ENCODE measurements around the gene FRY. TPM values are rescaled to one million over a fixed set of nuclear protein-coding genes. Genes with fewer than 3 reads are reported as not detected.

FRY gene
- total RNA-seq, 2 experiments from 2014 or later: 3.0 to 7.0 TPM

DNA sequence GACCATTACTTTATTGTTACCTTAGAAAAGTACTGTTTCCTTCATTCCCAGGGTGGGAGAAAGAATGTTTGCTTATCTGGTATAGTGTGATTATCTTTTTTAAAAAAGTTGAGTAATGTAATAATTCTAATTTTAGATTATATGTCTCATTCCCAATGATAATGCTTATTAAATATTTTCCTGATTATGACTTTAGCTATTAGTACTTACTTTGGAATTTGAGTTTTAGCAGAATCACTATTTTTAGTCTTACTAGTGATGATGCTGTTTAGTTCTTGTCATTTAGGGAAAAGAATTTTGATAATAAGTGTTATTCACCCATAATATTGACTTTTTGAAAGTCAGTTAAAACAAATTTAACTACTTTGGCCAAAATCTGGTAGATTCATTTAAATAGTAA, 95.2 kb downstream of the FRY start:
- TF ChIP-seq, protein P1, sequence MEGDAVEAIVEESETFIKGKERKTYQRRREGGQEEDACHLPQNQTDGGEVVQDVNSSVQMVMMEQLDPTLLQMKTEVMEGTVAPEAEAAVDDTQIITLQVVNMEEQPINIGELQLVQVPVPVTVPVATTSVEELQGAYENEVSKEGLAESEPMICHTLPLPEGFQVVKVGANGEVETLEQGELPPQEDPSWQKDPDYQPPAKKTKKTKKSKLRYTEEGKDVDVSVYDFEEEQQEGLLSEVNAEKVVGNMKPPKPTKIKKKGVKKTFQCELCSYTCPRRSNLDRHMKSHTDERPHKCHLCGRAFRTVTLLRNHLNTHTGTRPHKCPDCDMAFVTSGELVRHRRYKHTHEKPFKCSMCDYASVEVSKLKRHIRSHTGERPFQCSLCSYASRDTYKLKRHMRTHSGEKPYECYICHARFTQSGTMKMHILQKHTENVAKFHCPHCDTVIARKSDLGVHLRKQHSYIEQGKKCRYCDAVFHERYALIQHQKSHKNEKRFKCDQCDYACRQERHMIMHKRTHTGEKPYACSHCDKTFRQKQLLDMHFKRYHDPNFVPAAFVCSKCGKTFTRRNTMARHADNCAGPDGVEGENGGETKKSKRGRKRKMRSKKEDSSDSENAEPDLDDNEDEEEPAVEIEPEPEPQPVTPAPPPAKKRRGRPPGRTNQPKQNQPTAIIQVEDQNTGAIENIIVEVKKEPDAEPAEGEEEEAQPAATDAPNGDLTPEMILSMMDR (conservative IDR thresholded peaks at IDR 0.05; ENCODE audit: low read length): no peak
- TF ChIP-seq EZH2phosphoT487 (IDR thresholded peaks at IDR 0.05; ENCODE audit: borderline replicate concordance, low read depth, low read length): no peak
- Histone ChIP-seq H3K79me2 (ENCODE audit: insufficient read depth, low read depth, low read length) (no peaks in the 10 kb centered on the region), H3K4me1 (ENCODE audit: insufficient read depth, low read length, poor library complexity, severe bottlenecking) (no peaks in the 10 kb centered on the region), H3K4me2 (ENCODE audit: low read length) (no peak overlapping the region), H3K9me2 (ENCODE audit: insufficient read depth, low read length) (no peaks in the 10 kb centered on the region), H3K36me3 (ENCODE audit: insufficient read depth, low read length) (no peaks in the 10 kb centered on the region), H3K27ac (ENCODE audit: low read depth, low read length, poor library complexity, severe bottlenecking) (no peak overlapping the region), H2AFZ (ENCODE audit: low read length) (no peak overlapping the region), H3K9me3 (ENCODE audit: low read length) (no peaks in the 10 kb centered on the region), H4K20me1 (ENCODE audit: insufficient read depth, low read length) (no peaks in the 10 kb centered on the region), H3K4me3 (ENCODE audit: low read depth, low read length, poor library complexity, severe bottlenecking) (no peak overlapping the region)
- DNase-seq (ENCODE audit: low spot score): no peak
- intact Hi-C loops (cut with micrococcal nuclease; ENCODE audit: unreplicated experiment): loop anchor here (5.0 kb wide), 1 partner anchor 34 kb away; no protein-coding TSS in a partner anchor
- no TSS peak for BruUV-seq (replicated peaks)
- POLR2A ChIA-PET: no interaction called here
- CTCF ChIA-PET (ENCODE audit: unreplicated experiment): no interaction called here

DNA sequence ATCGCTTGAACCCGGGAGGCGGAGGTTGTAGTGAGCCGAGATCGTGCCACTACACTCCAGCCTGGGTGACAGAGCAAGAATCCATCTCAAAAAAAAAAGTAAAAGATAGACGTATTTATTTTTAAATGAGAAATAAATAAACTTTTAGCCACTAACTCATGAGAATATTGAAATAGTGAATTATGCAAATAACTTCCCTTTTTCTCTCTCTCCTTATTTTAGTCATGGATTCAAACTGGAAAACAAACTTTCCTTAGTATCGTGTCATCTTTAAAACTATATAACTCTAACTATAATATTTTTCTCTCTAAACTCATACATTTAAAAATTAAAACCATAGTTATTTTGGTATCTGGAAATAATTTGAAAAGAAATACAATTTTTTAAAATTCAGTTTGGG, 96.1 kb downstream of the FRY start:
- H2AFZ ChIP-seq (ENCODE audit: low read length): no peak overlapping the region
- intact Hi-C loops (cut with micrococcal nuclease; ENCODE audit: unreplicated experiment): loop anchor here (5.0 kb wide), 1 partner anchor 35 kb away; no protein-coding TSS in a partner anchor
- no peak overlapping the region for H3K27ac ChIP-seq (ENCODE audit: low read depth, low read length, poor library complexity, severe bottlenecking)
- POLR2A ChIA-PET: no interaction called here
- H3K9me3 ChIP-seq (ENCODE audit: low read length): no peaks in the 10 kb centered on the region
- CTCF ChIA-PET (ENCODE audit: unreplicated experiment): no interaction called here
- H3K4me3 ChIP-seq (ENCODE audit: low read depth, low read length, poor library complexity, severe bottlenecking): no peak overlapping the region
- H3K4me2 ChIP-seq (ENCODE audit: low read length): no peak overlapping the region
- no peaks in the 10 kb centered on the region for H4K20me1 ChIP-seq (ENCODE audit: insufficient read depth, low read length)
- no TSS peak for BruUV-seq (replicated peaks)
- no peak for DNase-seq (ENCODE audit: low spot score)
- no peaks in the 10 kb centered on the region for H3K9me2 ChIP-seq (ENCODE audit: insufficient read depth, low read length)
- H3K4me1 ChIP-seq (ENCODE audit: insufficient read depth, low read length, poor library complexity, severe bottlenecking): no peaks in the 10 kb centered on the region
- TF ChIP-seq EZH2phosphoT487 (IDR thresholded peaks at IDR 0.05; ENCODE audit: borderline replicate concordance, low read depth, low read length): no peak
- TF ChIP-seq, protein P1 (conservative IDR thresholded peaks at IDR 0.05; ENCODE audit: low read length): no peak
- no peaks in the 10 kb centered on the region for H3K36me3 ChIP-seq (ENCODE audit: insufficient read depth, low read length)
- no peaks in the 10 kb centered on the region for H3K79me2 ChIP-seq (ENCODE audit: insufficient read depth, low read depth, low read length)

DNA sequence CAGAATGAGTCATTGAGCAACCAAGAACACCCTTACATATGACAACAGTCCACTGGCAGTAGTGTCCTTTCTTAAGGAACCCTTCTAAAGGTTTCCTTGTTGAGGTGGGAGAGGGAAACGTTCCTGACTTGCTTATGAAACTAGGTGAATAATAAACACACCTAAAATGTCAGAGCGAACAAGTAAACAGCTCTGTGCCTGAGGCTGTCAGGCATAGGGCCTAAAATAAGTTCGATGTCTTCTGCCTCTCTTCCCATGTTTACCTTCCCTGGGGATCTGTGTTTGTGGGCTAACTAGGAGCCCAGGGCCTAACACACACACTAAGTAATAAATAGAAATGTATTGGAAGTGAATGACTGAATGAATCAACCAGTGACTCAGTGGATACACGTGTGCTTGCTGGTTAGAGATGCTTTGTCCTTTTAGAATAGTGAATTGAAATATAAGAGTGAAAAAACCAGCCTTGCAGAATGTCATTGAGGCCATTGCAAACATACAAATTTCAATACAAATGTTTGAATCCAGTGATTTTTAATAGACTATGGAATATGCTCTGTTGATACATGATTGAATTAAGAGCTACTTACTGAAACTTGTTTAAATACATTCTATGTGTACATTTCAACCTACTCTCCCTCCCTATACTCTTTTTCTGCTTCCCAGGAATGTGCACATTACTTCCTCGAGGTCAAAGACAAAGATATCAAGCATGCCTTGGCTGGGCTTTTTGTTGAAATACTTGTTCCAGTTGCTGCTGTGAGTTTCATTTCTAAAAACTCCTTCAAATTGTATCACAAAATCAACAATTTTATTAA, 102.9 kb downstream of the FRY start:
- intact Hi-C loops (cut with micrococcal nuclease; ENCODE audit: unreplicated experiment): no loop called here
- H2AFZ ChIP-seq (ENCODE audit: low read length): no peak overlapping the region
- no peaks in the 10 kb centered on the region for H3K4me1 ChIP-seq (ENCODE audit: insufficient read depth, low read length, poor library complexity, severe bottlenecking)
- no peak overlapping the region for H3K27ac ChIP-seq (ENCODE audit: low read depth, low read length, poor library complexity, severe bottlenecking)
- H3K79me2 ChIP-seq (ENCODE audit: insufficient read depth, low read depth, low read length): no peaks in the 10 kb centered on the region
- no peaks in the 10 kb centered on the region for H3K9me2 ChIP-seq (ENCODE audit: insufficient read depth, low read length)
- H3K9me3 ChIP-seq (ENCODE audit: low read length): no peaks in the 10 kb centered on the region
- BruUV-seq (replicated peaks): no TSS peak
- CTCF ChIA-PET (ENCODE audit: unreplicated experiment): no interaction called here
- DNase-seq (ENCODE audit: low spot score): no peak
- H3K4me3 ChIP-seq (ENCODE audit: low read depth, low read length, poor library complexity, severe bottlenecking): no peak overlapping the region
- no peak for TF ChIP-seq EZH2phosphoT487 (IDR thresholded peaks at IDR 0.05; ENCODE audit: borderline replicate concordance, low read depth, low read length)
- TF ChIP-seq, protein P1 (conservative IDR thresholded peaks at IDR 0.05; ENCODE audit: low read length): no peak
- no peaks in the 10 kb centered on the region for H4K20me1 ChIP-seq (ENCODE audit: insufficient read depth, low read length)
- H3K4me2 ChIP-seq (ENCODE audit: low read length): no peak overlapping the region
- H3K36me3 ChIP-seq (ENCODE audit: insufficient read depth, low read length): no peaks in the 10 kb centered on the region
- POLR2A ChIA-PET: interaction anchor here (0.5 to 0.9 kb wide), 3 partner anchors 8 to 941 kb away, joined by 3 to 4 read pairs (median 3); no protein-coding TSS in a partner anchor
